GM19043 (cell line): Measurements from ENCODE around the gene ATG2A.

Experiments
- ATAC-seq: cut with Tn5 transposase; IDR thresholded peaks from one replicate; pipeline ENCODE4 v1.9.1; 2021; ENCODE audit warnings: low read depth; ENCODE audit not compliant: unreplicated experiment

ATG2A gene

DNA sequence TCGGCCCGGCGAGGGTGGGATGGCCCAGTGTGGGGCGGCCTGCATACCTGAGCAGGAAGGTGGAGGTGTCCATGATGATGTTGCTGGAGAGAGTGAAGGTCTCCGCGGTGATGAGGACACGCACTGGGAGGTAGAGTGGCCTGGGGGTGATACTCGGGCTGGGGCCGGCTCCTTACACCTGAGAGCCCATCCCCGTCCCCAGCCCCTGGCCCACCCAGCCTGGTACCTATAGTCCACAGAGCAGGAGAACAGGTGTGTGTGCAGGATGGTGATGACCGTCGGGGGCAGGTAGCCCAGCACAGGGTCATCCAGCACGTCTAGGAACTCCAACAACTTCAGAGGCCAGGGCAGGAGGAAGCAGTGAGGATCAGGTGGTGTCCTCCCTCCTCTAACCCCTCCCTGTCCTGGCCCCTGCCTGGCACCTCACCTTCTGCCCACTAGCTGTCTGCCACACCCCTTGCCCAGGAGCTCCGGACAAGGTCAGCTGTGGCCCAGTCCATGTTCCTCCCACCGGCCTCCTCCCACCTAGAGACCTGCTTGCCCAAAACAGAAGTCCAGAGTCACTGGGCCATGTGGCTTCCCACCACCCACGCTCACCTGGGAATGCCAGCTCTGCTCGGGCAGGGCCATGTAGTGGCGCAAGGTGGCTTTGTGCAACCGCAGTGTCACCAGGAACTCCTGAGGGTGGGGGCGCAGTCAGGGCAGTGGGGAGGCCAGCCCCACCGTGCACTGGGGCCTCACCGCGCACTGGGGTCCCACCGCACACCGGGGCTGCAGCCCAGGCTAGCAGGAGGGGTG, 11.3 kb downstream of the ATG2A start:
- ATAC-seq: no peak

DNA sequence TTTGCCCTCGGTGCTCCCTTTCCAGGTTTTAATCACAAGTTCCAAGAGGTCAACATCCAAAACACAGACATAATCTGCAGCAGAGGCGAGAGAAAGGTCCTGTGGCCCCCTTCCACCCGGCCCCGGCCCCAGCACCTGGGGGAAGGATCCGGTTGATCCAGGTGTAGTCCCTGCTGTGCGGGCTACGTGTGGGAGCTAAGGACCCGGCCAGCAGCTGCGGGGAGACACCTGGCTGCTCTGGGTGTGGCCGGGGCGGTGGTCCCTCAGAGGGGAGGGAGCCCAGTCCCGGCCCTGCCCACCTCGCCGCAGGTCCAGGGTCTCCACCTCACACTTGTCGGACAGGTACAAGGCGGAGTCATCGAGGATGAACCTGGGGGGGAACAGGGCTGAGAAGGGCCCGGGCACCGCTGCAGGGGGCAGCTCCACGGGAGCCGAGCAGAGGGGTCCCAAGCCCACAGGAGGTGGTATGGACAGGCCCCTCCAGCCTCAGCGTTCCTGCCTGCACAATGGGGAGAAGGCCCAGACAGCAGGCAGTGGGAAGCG, 13.6 kb downstream of the ATG2A start:
- ATAC-seq: no peak

DNA sequence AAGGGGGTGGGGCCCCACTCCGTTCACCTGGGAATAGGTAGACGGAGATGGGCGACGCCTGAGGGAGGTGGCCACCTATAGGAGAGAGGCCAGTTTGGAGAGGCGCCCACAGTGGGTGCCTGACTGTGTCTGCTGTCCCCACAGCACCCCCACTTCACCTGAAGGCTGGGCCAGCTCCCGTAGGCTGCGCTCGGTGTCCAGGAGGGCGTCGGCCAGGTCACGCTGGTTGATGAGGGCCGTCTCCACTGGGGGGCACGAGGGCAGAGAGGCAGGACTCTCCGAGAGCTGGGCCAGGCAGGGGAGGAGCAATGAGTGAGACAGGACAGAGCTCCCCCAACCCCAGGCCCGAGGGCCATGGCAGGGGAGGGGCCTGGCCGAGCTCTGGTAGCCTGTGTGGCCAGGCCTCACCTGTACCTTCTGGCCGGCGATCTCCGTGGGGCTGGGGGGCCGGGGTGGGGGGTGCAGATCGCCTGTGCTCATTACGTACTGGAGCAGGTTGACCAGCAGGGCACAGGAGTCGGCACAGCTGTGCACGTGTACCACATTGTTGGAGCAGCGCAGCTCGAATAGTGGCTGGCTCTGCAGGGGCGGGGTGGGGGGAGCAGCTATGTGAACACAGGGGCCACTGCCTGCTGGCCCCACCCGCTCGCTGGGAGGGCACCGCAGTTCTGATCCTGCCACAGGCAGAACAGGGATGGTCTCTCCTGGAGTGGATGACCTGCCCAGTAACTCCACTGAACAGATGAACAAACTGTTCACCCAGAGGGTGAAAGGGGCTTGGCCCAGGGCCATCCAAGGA, 14.7 kb downstream of the ATG2A start:
- no peak for ATAC-seq

DNA sequence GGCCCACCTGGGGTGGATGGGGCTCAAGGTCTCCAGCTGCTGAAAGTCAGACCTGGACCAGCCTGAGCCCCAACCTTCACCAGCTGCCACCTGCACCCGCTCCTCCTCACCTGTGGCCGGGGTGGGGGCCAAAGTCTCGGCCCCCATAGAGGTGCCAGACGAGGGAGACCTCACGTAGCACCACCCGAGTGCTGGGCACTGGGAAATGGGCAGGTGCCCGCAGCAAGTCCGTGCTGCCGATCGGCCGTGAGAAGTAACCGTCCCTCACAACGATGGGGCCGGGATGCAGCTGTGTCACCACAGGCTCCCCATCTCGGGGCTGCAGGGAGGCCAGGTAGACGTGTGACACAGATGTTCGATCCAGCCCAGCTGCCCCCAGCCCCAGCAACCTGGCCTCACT, 16.2 kb downstream of the ATG2A start:
- no peak for ATAC-seq

DNA sequence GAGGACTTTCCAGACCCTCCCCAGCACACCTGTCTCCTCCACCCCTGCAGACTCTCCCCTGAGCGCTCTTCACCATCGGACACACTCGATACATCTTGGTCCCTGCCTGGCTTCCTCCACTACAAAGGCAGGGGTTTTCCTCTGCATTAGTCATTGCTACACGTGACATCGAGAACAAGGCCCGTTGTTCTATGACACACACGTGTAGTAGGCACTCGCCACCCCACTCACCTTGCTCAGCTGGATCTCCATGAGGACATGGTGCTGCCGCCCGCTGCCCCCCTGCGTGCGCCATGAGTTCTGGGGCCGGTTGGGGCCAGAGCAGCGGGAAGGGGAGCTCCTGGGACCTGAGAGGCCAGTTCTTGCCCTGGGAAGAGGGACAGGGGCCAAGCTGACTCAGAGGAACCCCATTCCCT, 16.7 kb downstream of the ATG2A start:
- ATAC-seq: no peak

DNA sequence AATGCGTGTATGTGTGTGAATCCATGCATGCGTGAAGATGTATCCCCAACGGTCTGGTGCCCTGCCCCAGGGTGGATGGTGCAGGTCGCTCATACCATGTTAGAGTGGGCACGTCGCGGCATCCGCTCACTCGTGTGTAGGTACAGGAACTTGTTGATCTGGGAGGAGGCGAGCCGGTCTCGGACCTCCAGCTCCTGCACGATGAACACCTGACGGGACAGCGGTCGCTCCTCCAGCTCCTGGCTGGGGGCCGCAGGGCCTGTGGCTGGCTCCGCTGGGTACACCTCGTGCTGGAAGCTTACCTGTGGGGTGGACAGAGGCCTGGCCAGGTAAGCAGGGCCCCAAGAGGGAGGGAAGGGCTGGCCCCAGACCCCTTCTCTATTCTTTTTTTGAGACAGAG, 18.5 kb downstream of the ATG2A start:
- ATAC-seq: no peak

DNA sequence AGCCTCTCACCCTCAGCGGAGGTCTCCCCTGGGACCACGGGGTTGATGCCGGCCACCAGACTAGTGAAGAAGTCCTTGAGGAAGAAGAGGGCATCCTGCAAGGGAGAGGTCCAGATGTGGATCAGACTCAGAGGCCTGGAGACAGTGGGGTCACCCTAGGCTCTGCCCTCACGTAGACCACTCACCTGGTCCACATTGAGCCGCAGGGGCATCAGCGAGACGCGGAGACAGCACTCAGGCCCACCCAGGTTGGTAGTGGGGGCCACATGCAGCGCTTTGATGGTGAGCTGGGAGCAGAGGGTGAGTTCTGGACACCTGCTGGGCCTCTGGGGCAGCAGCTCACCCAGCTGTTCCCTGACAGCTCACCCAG, 18.9 kb downstream of the ATG2A start:
- ATAC-seq: no peak

DNA sequence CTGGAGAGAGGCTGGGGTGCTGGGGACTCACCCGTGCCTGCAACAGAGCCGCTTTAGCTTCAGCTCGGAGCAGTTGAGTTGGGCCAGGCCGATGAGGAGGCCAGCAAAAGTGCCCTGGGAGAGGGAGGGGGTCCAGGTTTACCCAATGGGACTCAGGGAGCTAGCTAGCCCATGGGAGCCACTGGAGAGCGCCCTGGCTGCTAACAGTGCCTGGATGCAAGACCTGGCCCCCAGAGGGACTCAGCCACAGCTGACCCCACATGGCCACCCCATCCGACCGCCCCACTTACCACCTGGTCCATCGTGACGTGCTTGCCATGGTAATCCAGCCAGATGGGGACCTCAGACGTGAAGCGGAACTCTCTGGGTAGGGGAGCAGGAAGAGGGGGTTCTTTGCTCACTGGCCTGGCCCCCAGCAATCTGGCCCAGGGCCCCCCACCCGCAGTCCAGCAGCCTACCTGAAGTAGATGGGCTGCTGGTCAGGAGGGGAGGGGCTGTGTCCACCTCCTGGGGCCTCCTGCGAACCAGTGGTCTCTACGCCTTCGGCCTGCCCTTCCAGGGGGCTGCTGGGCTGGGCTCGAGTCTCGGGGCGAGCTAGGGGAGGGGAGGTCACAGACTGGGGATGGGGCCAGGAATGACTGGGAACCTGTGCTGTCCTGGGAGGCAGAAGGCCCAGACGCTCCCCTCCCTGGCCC, 19.5 kb downstream of the ATG2A start:
- no peak for ATAC-seq

DNA sequence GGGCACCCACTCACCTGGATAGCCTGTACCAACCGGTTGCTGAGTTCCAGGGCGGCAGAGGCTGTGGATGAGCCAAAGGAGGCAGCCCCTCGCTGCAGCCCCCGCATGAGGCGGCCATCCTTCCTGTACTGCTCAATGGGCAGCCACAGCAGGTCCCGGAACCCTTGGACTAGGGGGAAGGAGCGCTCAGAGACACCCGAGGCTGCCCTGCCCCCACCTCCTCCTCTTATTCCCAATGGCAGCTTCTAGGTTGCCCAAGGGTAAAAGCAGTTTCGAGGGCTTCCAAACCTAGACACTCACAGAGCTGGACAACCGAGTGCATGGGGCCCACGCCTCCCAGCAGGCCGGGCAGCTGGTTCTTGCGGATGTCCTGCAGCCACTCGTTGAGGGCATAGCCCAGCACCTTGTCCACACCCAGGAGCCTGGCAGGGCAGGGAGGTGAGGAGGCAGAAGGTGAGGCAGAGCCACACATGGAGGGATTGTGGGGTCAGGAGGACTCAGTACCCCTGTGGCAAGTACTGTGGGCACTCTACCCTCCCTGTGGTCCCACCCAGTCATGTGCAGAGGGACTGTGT, 20.5 kb downstream of the ATG2A start:
- no peak for ATAC-seq

DNA sequence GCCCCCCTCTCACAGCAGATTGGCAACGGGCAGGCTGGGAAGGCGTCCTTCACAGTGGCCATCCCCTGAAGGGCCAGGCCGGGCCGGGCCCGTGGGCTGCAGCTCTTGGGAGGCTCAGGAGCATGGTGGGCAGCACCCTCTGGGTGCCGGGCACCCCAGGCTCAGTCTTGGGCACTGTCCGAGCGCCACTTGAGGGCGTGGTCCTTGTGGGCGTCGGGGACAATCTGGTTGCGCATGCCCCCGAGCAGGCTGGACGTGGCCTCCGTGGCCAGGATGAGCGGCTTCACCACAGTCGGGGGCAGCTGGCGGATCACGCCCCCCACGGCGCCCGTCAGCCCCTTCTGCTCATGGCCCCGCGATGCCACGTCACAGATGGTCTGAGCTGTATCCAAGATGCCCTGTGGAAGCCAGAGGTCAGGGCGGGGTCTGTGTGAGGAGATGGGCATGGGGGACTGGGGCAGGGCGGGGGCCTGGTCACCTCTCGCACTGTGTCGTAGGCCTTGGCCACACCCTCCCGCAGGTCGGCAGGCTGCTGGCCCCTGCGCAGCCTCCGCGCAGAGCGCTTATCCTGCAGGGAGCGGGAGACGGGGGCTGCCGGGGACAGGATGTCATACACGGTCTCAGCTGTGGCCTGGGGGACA, 22.1 kb downstream of the ATG2A start:
- ATAC-seq: no peak

DNA sequence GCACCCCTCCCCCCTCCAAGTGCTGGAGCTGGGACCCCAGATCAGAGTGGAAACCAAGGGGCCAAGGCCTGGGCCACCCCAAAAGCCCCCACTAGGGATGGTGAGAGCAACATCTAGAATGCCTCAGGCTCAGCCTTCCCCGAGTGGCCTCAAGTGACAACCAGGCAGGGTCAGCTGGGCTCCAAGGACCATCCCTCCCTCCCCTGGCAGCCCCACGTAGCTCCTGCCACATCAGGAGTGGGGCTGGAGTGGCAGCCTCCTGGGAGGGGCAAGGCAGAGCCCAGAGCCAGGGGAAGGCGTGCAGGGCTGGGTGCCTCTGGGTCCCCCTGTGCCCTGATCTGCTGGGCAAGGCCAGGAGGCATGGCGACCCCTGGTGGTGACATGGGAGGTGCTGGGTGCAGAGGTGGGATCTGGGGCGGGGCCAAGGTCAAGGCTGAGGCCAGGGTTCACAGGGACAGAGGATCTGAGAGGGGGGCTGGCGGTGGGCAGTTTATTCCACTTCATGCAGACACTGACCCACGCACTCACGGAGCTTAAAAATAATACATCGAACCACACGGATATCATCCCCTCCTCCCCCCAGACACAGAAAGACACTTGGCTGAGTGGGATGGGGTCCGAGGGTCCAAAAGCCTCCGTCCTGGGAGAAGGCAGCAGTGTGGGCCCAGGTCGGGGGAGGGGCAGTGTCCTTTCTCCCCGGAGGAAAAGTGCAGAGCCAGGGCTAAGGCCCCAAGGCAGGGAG, 22.8 kb downstream of the ATG2A start:
- no peak for ATAC-seq

DNA sequence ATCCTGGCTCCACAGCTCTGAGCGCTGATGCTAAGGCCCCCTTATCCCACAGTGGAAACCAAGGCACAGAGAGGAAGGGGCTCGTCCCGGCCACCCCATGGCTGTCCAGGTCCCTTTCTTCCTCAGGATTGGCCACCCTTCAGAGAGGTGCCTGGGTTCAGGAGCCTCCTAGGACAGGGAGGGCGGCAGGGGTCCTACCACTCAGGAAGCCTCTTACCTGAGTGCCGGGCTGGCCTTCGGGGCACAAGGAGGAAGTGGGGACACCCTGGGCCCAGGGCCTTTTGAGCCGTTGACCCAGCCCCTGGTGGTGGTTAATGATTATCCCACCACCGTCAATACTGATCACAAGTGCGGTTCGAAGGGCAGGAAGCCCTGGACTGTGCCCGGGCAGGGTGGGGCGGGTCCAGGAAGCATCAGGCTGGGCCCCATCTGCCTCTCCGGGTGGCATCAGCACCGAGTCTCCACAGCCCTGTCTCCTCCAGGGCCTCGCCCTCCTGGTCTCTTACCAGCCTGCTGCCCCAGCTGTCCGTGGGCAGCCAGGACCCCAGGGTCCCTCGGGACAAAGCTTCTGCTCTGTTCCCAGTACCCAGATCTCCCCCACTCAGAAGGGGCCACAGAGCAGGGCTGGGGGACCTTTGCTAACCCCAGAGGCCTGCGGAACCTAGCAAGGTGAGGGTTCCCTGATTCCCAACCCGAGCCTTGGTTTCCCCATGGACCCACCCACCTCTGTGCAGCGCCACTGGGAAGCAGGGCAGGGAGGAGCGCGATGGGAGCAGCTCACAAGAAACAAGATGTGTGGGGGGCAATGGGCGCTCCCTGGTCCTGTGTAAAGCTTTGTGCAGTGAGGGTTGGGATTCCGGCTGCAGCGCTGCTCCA, 23.6 kb downstream of the ATG2A start:
- ATAC-seq: no peak

DNA sequence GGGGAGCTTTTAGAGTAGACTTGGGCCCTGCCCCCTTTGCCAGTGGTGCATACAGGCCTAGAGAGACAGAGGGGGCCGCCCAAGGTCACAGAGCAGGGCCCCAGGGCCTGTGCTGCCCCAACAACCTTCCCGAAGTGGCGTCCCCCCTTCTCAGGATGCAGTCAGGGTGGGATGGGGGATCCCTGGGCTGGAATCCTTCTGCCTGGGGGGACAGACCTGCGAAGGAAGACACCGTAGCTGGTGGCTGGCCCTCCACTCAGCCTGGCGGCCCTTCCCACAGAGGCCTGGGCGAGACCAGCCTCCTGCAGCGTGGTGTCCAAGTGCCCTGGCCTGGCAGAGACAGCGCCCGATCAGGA, 24.2 kb downstream of the ATG2A start:
- ATAC-seq: no peak

DNA sequence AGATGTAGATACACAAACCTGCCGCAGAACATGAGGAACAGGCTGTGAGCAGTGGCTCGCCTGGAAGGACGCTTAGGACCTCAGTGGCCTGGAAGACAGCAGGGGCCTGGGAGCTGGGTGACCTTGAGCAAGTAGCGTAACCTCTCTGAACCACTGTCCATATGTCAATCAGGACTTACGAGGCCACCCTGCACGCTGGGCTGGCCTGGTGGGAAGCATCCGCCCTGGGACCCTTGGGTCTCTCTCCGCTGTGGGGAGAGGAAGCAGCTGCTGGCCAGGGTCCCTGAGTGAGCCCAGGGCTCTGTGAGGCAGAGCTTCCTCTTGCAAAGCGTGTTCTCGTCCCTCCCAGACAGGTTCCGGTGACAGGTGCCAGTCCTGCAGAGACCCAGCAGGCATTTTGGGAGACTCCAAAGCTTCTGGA, 24.6 kb downstream of the ATG2A start:
- ATAC-seq: no peak

DNA sequence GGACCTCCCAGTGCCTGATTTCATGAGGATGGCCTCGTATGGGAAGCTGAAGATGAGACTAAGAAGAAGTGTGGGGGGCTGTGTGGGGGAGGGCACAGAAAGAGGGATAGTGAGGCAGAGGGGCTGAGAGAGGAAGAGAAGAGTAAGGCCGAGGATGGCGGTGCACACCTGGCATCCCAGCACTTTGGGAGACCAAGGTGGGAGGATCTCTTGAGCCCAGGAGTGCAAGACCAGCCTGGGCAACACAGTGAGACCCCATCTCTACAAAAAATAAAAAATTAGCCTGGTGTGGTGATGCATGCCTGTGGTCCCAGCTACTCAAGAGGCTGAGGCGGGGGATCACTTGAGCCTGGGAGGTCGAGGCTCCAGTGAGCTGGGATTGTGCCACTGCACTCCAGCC, 25.1 kb downstream of the ATG2A start:
- no peak for ATAC-seq

DNA sequence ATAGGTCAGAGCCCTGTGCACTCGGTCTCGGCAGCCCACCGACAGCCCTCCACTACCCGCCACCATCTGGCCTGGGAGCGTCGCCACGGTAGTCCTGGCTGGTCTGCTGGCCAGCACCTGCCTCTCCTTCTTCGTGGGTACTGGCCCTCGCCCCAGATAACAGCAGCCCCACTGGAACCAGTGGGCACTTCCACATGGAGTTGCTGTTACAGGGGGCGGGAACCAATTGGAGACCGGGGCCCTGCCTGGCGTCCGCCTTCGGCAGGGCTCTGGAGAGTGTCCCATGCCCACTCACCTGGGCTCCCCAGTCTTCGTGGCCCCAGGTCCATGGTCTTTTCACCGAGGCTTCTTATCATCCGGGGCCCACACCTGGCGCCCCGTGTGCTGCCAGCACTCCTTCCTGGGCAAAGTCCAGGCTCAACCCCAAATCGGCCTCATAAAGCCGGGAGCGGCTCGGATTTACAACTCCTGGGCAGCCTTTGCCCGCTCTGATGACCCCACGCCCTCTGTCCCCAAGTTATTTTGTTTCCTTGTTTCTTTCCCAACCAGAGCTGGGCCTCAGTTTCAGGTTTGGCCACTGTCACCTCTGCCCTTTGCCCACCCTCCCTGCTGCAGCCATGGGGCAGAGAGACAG, 25.7 kb downstream of the ATG2A start:
- no peak for ATAC-seq

DNA sequence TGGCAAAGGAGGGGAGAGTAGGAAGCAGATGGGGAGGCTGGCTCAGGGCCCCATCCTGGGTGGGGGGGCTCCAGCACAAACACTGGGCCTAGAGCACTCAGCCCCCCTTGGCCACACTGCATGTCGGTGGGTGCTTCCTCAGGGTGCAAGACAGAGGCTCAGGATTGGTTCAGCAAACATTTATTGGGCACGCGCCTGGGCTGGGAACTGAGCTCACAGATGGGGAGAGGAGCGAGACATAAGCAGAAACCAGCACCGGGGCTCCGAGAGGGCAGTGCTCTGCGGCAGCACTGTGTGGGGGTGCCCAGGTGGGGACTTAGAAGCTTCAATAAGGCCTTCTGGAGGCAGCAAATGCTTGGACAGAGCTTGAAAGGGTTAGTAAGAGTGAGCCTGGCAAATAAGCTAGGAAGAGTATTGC, 26.5 kb downstream of the ATG2A start:
- ATAC-seq: no peak

DNA sequence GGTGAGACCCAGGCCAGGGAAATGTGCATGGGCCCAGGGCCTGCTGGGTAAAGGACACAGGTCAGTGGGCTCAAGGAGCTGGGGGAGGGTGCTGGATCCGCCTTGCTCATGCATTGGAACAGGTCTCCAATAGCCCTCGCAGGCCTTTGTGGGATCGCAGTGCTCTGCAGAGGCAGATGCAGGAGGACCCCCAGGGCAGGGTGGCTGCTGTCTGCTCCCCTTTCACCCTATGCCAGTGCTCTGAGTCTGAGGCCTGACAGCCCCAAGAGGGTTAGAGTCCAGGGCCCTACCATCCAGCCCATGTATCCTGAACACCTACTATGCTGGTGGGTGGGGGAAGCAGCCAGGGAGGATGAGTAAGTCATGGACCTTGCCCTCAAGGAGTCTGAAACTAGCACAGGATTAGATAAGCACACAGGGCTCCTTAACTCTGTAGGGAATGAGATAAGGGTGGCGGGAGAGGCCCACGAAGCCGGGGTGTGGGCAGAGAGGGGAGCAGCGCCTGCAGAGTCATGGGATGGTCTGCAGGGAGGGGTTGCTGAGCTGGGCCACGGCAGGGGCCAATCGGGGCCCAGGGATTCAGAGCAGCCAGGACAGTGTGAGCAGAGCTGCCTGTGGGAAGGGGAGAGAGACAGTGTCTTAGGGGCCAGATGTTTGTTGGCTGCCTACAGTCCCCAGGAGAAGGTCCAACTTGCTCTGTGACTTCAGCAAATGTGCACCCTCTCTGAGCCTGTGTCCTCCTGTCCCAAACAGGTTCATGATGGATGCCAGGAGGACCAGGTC, 28.1 kb downstream of the ATG2A start:
- ATAC-seq: no peak
